LHCN-M2 (cell line): Measurements from ENCODE around the gene SELENON. TPM values are rescaled to one million over a fixed set of nuclear protein-coding genes. Genes with fewer than 3 reads are reported as not detected.

Experiments
- DNase-seq: peaks from one replicate; pipeline ENCODE4 v3.0.0-alpha.2; 2012; ENCODE audit warnings: low read depth
- total RNA-seq: library from RNA; depleted of rRNA; stranded (reverse); fragments of >200 nt; gene quantifications from 2 replicates; pipeline ENCODE4 v1.2.3, GENCODE V29; 2014; rRNA removed

Gene SELENON
- total RNA-seq, 1 experiment from 2014 or later = 43.1 TPM

GRCh38 chr1:25862785-25863485, 62.9 kb downstream of the SELENON start:
- no peak for DNase-seq

- no peak for DNase-seq
Observed at GRCh38 chr1:25863486-25864262, 63.7 kb downstream of the SELENON start.

GRCh38 chr1:25864434-25864833, 64.4 kb downstream of the SELENON start:
- DNase-seq = no peak

GRCh38 chr1:25866288-25866687, 66.3 kb downstream of the SELENON start:
- no peak for DNase-seq

GRCh38 chr1:25867210-25867991, 67.4 kb downstream of the SELENON start:
- DNase-seq = no peak

Other genes starting within 250 kb of the SELENON start
- 0.45 and 2.1 TPM in 2 replicates for gene MAN1C1, start 183.4 kb upstream of the SELENON start, total RNA-seq
- 47.4 and 53.7 TPM in 2 replicates for gene MTFR1L, start 19.8 kb downstream of the SELENON start, total RNA-seq
- gene AUNIP, start 59.3 kb downstream of the SELENON start, total RNA-seq = 9.5 and 9.7 TPM in 2 replicates
- 8.5 and 9.6 TPM in 2 replicates for gene PAQR7, start 75.5 kb downstream of the SELENON start, total RNA-seq
- 253 and 288 TPM in 2 replicates for gene STMN1, start 106.2 kb downstream of the SELENON start, total RNA-seq
- gene PAFAH2, start 197.9 kb downstream of the SELENON start, total RNA-seq = 13.5 and 16.1 TPM in 2 replicates
- 1.0 and 1.2 TPM in 2 replicates for gene EXTL1, start 221.6 kb downstream of the SELENON start, total RNA-seq
- not detected in 2 replicates for gene SLC30A2, start 245.9 kb downstream of the SELENON start, total RNA-seq